H9 (cell line): ENCODE data around the gene GNAS. TPM values are rescaled to one million over a fixed set of nuclear protein-coding genes. Genes with fewer than 3 reads are reported as not detected.

Experiments used
- DNase-seq: peaks from one replicate; pipeline ENCODE4 v3.0.0-alpha.2; 2017
- H2AFZ ChIP-seq: one replicate; pipeline ENCODE4 v1.6.1; 2013; ENCODE audit warnings: mild to moderate bottlenecking, low read length, control low read depth, moderate library complexity
- H2AK5ac ChIP-seq: 2 replicates; pipeline ENCODE4 v1.6.1; 2013; ENCODE audit warnings: low read length, control low read depth, mixed read lengths; ENCODE audit not compliant: insufficient read length
- H2BK120ac ChIP-seq: one replicate; pipeline ENCODE4 v1.6.1; 2013; ENCODE audit warnings: low read depth, mild to moderate bottlenecking, low read length, control low read depth, inconsistent platforms; ENCODE audit not compliant: poor library complexity, severe bottlenecking
- H2BK12ac ChIP-seq: 2 replicates; pipeline ENCODE4 v1.6.1; 2013; ENCODE audit warnings: low read length, control low read depth, mixed read lengths, low read depth; ENCODE audit not compliant: insufficient read length
- H2BK15ac ChIP-seq: 2 replicates; pipeline ENCODE4 v1.6.1; 2013; ENCODE audit warnings: low read depth, low read length, control low read depth
- H2BK20ac ChIP-seq: one replicate; pipeline ENCODE4 v1.6.1; 2013; ENCODE audit warnings: low read depth, mild to moderate bottlenecking, low read length, control low read depth, inconsistent platforms; ENCODE audit not compliant: poor library complexity, severe bottlenecking
- H2BK5ac ChIP-seq: 2 replicates; pipeline ENCODE4 v1.6.1; 2013; ENCODE audit warnings: low read length, control low read depth, mixed read lengths; ENCODE audit not compliant: insufficient read length
- H3K14ac ChIP-seq: 2 replicates; pipeline ENCODE4 v1.6.1; 2013; ENCODE audit warnings: low read length, control low read depth; ENCODE audit not compliant: insufficient read depth
- H3K18ac ChIP-seq: 2 replicates; pipeline ENCODE4 v1.6.1; 2013; ENCODE audit warnings: low read depth, mild to moderate bottlenecking, mixed read lengths, low read length, control low read depth; ENCODE audit not compliant: insufficient read length
- H3K23ac ChIP-seq: 2 replicates; pipeline ENCODE4 v1.6.1; 2013; ENCODE audit warnings: low read length, control low read depth, mixed read lengths, low read depth; ENCODE audit not compliant: insufficient read length
- H3K23me2 ChIP-seq: 2 replicates; pipeline ENCODE4 v1.6.1; 2013; ENCODE audit warnings: low read depth, mild to moderate bottlenecking, mixed read lengths, low read length, control low read depth; ENCODE audit not compliant: insufficient read length, poor library complexity, severe bottlenecking
- H3K27ac ChIP-seq: 2 replicates; pipeline ENCODE4 v1.5.1; 2013; ENCODE audit warnings: low read length, control low read depth, mixed read lengths, low read depth; ENCODE audit not compliant: insufficient read length
- H3K27me3 ChIP-seq: 2 replicates; pipeline ENCODE4 v1.6.1; 2013; ENCODE audit warnings: low read length, control low read depth, inconsistent platforms; ENCODE audit not compliant: insufficient read depth
- H3K4ac ChIP-seq: 2 replicates; pipeline ENCODE4 v1.6.1; 2013; ENCODE audit warnings: low read depth, mild to moderate bottlenecking, control low read depth, inconsistent platforms, low read length, moderate library complexity
- H3K4me1 ChIP-seq: 2 replicates; pipeline ENCODE4 v1.6.1; 2013; ENCODE audit warnings: low read length, control low read depth, inconsistent platforms; ENCODE audit not compliant: insufficient read depth
- H3K4me2 ChIP-seq: 2 replicates; pipeline ENCODE4 v1.6.1; 2013; ENCODE audit warnings: low read length, control low read depth, mixed read lengths; ENCODE audit not compliant: insufficient read length, insufficient read depth
- H3K56ac ChIP-seq: 2 replicates; pipeline ENCODE4 v1.6.1; 2013; ENCODE audit warnings: low read depth, mild to moderate bottlenecking, mixed read lengths, low read length, control low read depth; ENCODE audit not compliant: insufficient read length
- H3K79me1 ChIP-seq: 2 replicates; pipeline ENCODE4 v1.6.1; 2013; ENCODE audit warnings: low read depth, mild to moderate bottlenecking, moderate library complexity, low read length, control low read depth, inconsistent platforms; ENCODE audit not compliant: insufficient read depth, poor library complexity, severe bottlenecking
- H3K79me2 ChIP-seq: 2 replicates; pipeline ENCODE4 v1.6.1; 2013; ENCODE audit warnings: low read length, control low read depth, inconsistent platforms; ENCODE audit not compliant: insufficient read depth
- H3K9ac ChIP-seq: 2 replicates; pipeline ENCODE4 v1.6.1; 2013; ENCODE audit warnings: low read length, control low read depth, mixed read lengths; ENCODE audit not compliant: insufficient read length; ENCODE audit errors: extremely low read depth
- H3K9me3 ChIP-seq: one replicate; pipeline ENCODE4 v1.6.1; 2013; ENCODE audit warnings: low read depth, low read length, inconsistent platforms; ENCODE audit not compliant: control insufficient read depth
- H3T11ph ChIP-seq: one replicate; pipeline ENCODE4 v1.6.1; 2013; ENCODE audit warnings: mild to moderate bottlenecking, low read length, control low read depth, inconsistent platforms
- H4K20me1 ChIP-seq: one replicate; pipeline ENCODE4 v1.6.1; 2013; ENCODE audit not compliant: control insufficient read depth, insufficient read length, insufficient read depth
- H4K5ac ChIP-seq: 2 replicates; pipeline ENCODE4 v1.6.1; 2013; ENCODE audit warnings: low read depth, mild to moderate bottlenecking, mixed read lengths, low read length, control low read depth; ENCODE audit not compliant: insufficient read length
- H4K8ac ChIP-seq: replicated peaks from 2 replicates; pipeline ENCODE4 v1.6.1; 2013; ENCODE audit warnings: low read length, control low read depth, mixed read lengths, low read depth; ENCODE audit not compliant: insufficient read length
- H4K91ac ChIP-seq: 2 replicates; pipeline ENCODE4 v1.6.1; 2013; ENCODE audit warnings: low read depth, mild to moderate bottlenecking, moderate library complexity, mixed read lengths, low read length, control low read depth; ENCODE audit not compliant: insufficient read length
- H3K27ac Mint-ChIP-seq, 3 experiments: 2 replicates in 2 of 3; 3 replicates in 1 of 3; pipeline ENCODE4 v1.8.0; 2020 to 2021; ENCODE audit warnings: mixed read lengths in 3 of 3, mild to moderate bottlenecking in 1 of 3, moderate library complexity in 1 of 3
- H3K27me3 Mint-ChIP-seq: 2 replicates; pipeline ENCODE4 v1.8.0; 2021; ENCODE audit warnings: low read depth, mild to moderate bottlenecking, moderate library complexity, mixed read lengths
- H3K36me3 Mint-ChIP-seq, 3 experiments: 2 replicates in 2 of 3; 3 replicates in 1 of 3; pipeline ENCODE4 v1.8.0; 2020 to 2021; ENCODE audit warnings: low read depth in 3 of 3, mixed read lengths in 3 of 3; ENCODE audit not compliant: insufficient read depth in 1 of 3
- H3K4me1 Mint-ChIP-seq, 2 experiments: 2 replicates each; pipeline ENCODE4 v1.8.0; 2020; ENCODE audit warnings: mixed read lengths in 2 of 2
- H3K4me3 Mint-ChIP-seq, 2 experiments: 2 replicates in 1 of 2; 3 replicates in 1 of 2; pipeline ENCODE4 v1.8.0; 2020 to 2021; ENCODE audit warnings: mild to moderate bottlenecking in 2 of 2, mixed read lengths in 2 of 2, moderate library complexity in 1 of 2
- H3K9me3 Mint-ChIP-seq, 2 experiments: 2 replicates in 1 of 2; 3 replicates in 1 of 2; pipeline ENCODE4 v1.8.0; 2020; ENCODE audit warnings: mild to moderate bottlenecking in 2 of 2, mixed read lengths in 2 of 2, moderate library complexity in 1 of 2
- CTCF ChIP-seq: fragments of 200-600 bp; sonication (generic); conservative IDR thresholded peaks from 3 replicates; pipeline ENCODE4 v1.8.0; 2021; ENCODE audit warnings: antibody characterized with exemption, mild to moderate bottlenecking
- WGBS: extraction: QIAGEN DNeasy Blood & Tissue Kit; methylation state at CpG from one replicate; pipeline ENCODE4 v1.1.7; 2013; ENCODE audit warnings: missing lambda C conversion rate, low lambda C conversion rate, mixed read lengths; ENCODE audit not compliant: insufficient read length; ENCODE audit errors: extremely low coverage; 5-methylcytosine and 5-hydroxymethylcytosine counted together
- total RNA-seq: library from RNA; stranded (reverse); gene quantifications from 2 replicates; pipeline ENCODE4 v1.2.1, GENCODE V29; 2021

The GNAS gene
- total RNA-seq, 1 experiment from 2014 or later = 920 TPM

- peak overlapping the region in 1 of 3 experiments; percentile 50; a peak in 2 of 7 replicates for H3K27ac Mint-ChIP-seq
- H3K27me3 Mint-ChIP-seq = peaks cover 1% of the 10 kb centered on the region
Measured at GRCh38 chr20:58870293-58871014, 17.9 kb downstream of the GNAS start.

More at GRCh38 chr20:58870293-58871014, 17.9 kb downstream of the GNAS start:
- no peak overlapping the region for H2BK12ac ChIP-seq
- no peaks in the 10 kb centered on the region for H3K9me3 ChIP-seq
- H3K79me1 ChIP-seq = no peaks in the 10 kb centered on the region
- H2BK5ac ChIP-seq = no peak overlapping the region
- H4K20me1 ChIP-seq = no peaks in the 10 kb centered on the region
- no peak overlapping the region for H4K5ac ChIP-seq
- H3K79me2 ChIP-seq = no peaks in the 10 kb centered on the region
- no peak overlapping the region for H4K91ac ChIP-seq
- no peak overlapping the region for H2BK20ac ChIP-seq
- H3K4me2 ChIP-seq = no peak overlapping the region
- no peaks in the 10 kb centered on the region for H3K4me1 ChIP-seq
- no peak overlapping the region for H3K23ac ChIP-seq
- H2AFZ ChIP-seq = no peak overlapping the region
- no peaks in the 10 kb centered on the region for H3K27me3 ChIP-seq
- peak; percentile 77 for DNase-seq
- WGBS = no CpG with 5 or more reads among the region's 7 CpGs
- no peaks in the 10 kb centered on the region for H3K23me2 ChIP-seq
- peaks cover 25 to 30% of the 10 kb centered on the region in 2 experiments for H3K4me1 Mint-ChIP-seq
- H3T11ph ChIP-seq = no peak overlapping the region
- no peak overlapping the region for H3K4me3 Mint-ChIP-seq
- H3K9ac ChIP-seq = no peak overlapping the region
- H3K56ac ChIP-seq = no peak overlapping the region
- no peak overlapping the region for H2BK15ac ChIP-seq
- H3K9me3 Mint-ChIP-seq = peaks cover 2 to 3% of the 10 kb centered on the region in 2 experiments; a peak in 3 of 5 replicates
- no peak overlapping the region for H3K4ac ChIP-seq
- no peak overlapping the region for H2AK5ac ChIP-seq
- H3K18ac ChIP-seq = no peak overlapping the region
- no peak overlapping the region for H4K8ac ChIP-seq
- H3K14ac ChIP-seq = no peak overlapping the region
- H3K36me3 Mint-ChIP-seq = peaks cover 4 to 7% (median 5%) of the 10 kb centered on the region in 3 experiments; a peak in 5 of 7 replicates
- H3K27ac ChIP-seq = no peak overlapping the region
- no peak overlapping the region for H2BK120ac ChIP-seq
- TF ChIP-seq CTCF = peak; percentile 90
